Subcutaneous abdominal adipose tissue (tissue), 5 donors: Measurements from ENCODE around the gene ICA1.

Experiments used
- H3K27ac ChIP-seq: one replicate; pipeline ENCODE4 v1.7.0; 2013; ENCODE audit warnings: low read depth, mild to moderate bottlenecking, inconsistent platforms, low read length, moderate library complexity
- H3K27me3 ChIP-seq, 5 donors: one replicate each; pipeline ENCODE4 v1.7.0; 2013; ENCODE audit warnings: low read length in 5 of 5, inconsistent platforms in 1 of 5; ENCODE audit not compliant: control insufficient read depth in 5 of 5, insufficient read depth in 4 of 5
- H3K36me3 ChIP-seq, 5 donors: one replicate each; pipeline ENCODE4 v1.7.0; 2013; ENCODE audit warnings: low read length in 5 of 5; ENCODE audit not compliant: control insufficient read depth in 5 of 5, insufficient read depth in 5 of 5
- H3K4me1 ChIP-seq, 5 donors: one replicate each; pipeline ENCODE4 v1.7.0; 2013; ENCODE audit warnings: low read length in 5 of 5, mild to moderate bottlenecking in 3 of 5, moderate library complexity in 1 of 5; ENCODE audit not compliant: control insufficient read depth in 5 of 5, insufficient read depth in 5 of 5
- H3K4me3 ChIP-seq, 5 donors: one replicate each; pipeline ENCODE4 v1.7.0; 2013; ENCODE audit warnings: low read length in 5 of 5, low read depth in 1 of 5
- H3K9ac ChIP-seq, 5 donors: one replicate each; pipeline ENCODE4 v1.7.0; 2013; ENCODE audit warnings: low read length in 5 of 5, mild to moderate bottlenecking in 4 of 5, moderate library complexity in 3 of 5
- H3K9me3 ChIP-seq, 5 donors: one replicate each; pipeline ENCODE4 v1.7.0; 2013; ENCODE audit warnings: low read length in 5 of 5; ENCODE audit not compliant: control insufficient read depth in 5 of 5
- donor health status: healthy.
- donor health status: healthy.
- donor health status: healthy.
- donor health status: healthy.
- donor health status: healthy.

Gene ICA1

DNA sequence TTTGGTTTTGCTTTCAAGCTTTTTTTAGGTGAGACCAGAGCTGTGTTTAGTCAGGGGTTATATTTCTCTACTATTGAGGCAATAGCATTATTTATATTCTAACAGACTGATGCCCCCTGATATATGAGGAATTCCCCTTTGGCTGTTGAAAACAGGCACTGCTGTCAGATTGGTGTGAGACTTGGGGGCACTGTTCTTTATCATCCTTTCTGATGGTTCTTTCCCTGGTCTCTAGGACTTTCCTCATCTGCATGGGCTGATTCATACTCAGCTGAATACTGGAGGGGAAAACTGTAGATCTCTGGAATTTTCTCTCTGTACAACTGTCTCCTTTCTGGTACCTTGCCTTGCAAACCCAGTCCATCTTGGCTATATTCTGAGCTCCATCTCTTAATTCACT is 10.0 kb upstream of the ICA1 start:
- Histone ChIP-seq H3K4me1 (no peaks in the 10 kb centered on the region), H3K9ac (no peak overlapping the region), H3K4me3 (no peak overlapping the region), H3K36me3 (no peaks in the 10 kb centered on the region), H3K9me3 (no peaks in the 10 kb centered on the region), H3K27me3 (peaks cover 0 to 4% (median 0%) of the 10 kb centered on the region in 5 donors), H3K27ac (no peak overlapping the region)

DNA sequence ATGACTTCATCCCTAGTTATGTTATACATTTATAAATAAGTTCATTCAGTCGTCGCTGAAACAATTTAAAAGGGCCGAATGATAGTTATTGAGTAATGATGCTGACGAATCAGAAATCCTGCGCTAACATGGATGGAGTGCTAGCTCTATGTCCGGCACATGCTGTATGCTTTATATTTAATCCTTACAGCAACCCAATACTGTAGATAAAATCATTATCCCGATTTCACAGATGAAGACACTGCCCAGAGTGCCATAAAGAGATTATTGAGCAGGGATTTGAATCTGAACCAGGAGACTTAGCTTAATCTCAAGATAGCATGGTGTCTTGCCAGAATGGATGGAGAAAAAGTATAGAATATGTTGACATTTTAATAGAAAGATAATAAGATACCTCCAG is 1.1 kb upstream of the ICA1 start:
- no peak overlapping the region for H3K4me3 ChIP-seq
- H3K27me3 ChIP-seq: peaks cover 0 to 8% (median 0%) of the 10 kb centered on the region in 5 donors
- H3K9me3 ChIP-seq: no peaks in the 10 kb centered on the region
- no peak overlapping the region for H3K27ac ChIP-seq
- no peak overlapping the region for H3K9ac ChIP-seq
- H3K36me3 ChIP-seq: no peaks in the 10 kb centered on the region
- H3K4me1 ChIP-seq: peaks cover 0 to 18% (median 14%) of the 10 kb centered on the region in 5 donors

- Histone ChIP-seq H3K4me1 (peaks cover 0 to 18% (median 14%) of the 10 kb centered on the region in 5 donors), H3K9ac (peak overlapping the region in 4 of 5 donors; percentile 19 to 70 (median 60)), H3K36me3 (no peaks in the 10 kb centered on the region), H3K4me3 (peak overlapping the region; percentile 56 to 83 (median 75)), H3K27ac (peak overlapping the region; percentile 67), H3K9me3 (no peaks in the 10 kb centered on the region), H3K27me3 (peaks cover 0 to 8% (median 0%) of the 10 kb centered on the region in 5 donors)
These were observed 884 bp downstream of the ICA1 start for GRCh38 chr7:8260871-8261694.

DNA sequence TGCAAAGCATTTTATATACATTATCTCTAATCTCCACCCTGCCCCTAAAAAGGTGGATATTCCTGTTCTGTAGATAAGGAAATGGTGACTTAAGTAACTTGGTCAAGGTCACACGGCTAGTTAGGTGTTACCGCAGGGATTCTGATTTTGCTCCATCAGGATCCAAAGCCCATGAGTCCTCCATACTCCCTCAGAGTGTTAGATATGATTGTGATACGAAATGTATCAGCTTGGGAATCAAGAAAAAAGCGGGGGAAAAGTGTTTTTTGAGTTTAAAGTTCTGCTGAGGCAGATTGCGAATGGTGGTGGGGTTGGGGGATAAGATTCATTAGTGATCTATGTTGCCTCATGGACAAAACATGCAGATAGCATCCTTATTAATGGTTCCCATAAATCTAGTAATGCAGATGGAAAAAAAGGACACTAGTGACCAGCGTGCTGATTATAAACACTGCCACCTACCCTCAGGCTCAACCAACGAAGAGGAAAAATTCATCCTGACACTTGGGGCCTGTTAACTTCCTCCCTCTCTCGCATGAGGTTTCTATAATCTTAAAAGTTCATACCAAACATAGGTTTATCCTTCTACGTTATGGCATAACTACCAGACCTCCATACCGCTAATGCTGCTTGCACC is 2.3 kb downstream of the ICA1 start:
- no peak overlapping the region for H3K9ac ChIP-seq
- H3K27me3 ChIP-seq: peaks cover 0 to 8% (median 0%) of the 10 kb centered on the region in 5 donors
- H3K4me1 ChIP-seq: peaks cover 0 to 18% (median 14%) of the 10 kb centered on the region in 5 donors
- H3K27ac ChIP-seq: no peak overlapping the region
- H3K9me3 ChIP-seq: no peaks in the 10 kb centered on the region
- H3K4me3 ChIP-seq: no peak overlapping the region
- H3K36me3 ChIP-seq: no peaks in the 10 kb centered on the region

GRCh38 chr7:8258734-8259133 is 3.2 kb downstream of the ICA1 start:
- no peaks in the 10 kb centered on the region for H3K9me3 ChIP-seq
- peaks cover 0 to 18% (median 17%) of the 10 kb centered on the region in 5 donors for H3K4me1 ChIP-seq
- no peak overlapping the region for H3K27ac ChIP-seq
- H3K27me3 ChIP-seq: peaks cover 0 to 8% (median 0%) of the 10 kb centered on the region in 5 donors
- H3K9ac ChIP-seq: no peak overlapping the region
- H3K4me3 ChIP-seq: no peak overlapping the region
- no peaks in the 10 kb centered on the region for H3K36me3 ChIP-seq

DNA sequence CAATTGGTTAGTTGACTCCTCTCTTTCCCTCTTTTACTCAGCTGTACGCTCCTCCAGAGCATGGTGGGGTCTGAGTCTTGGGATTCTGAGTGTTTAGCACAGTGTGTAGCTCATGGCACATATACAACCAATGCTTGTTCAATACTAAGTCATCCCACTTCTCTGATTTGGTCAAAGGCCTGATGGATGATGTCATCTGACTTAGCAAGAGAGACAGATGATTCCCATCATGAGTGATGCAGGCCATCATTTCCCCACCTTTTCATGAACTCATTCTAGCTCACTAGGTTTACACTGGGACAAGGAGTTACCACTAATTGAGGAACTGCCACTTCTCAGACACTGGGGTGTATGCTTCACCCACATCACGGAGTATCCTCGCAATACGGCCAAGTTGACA is 3.8 kb downstream of the ICA1 start:
- no peak overlapping the region for H3K27ac ChIP-seq
- H3K4me3 ChIP-seq: no peak overlapping the region
- no peaks in the 10 kb centered on the region for H3K36me3 ChIP-seq
- no peak overlapping the region for H3K9ac ChIP-seq
- no peaks in the 10 kb centered on the region for H3K9me3 ChIP-seq
- H3K27me3 ChIP-seq: peaks cover 0 to 8% (median 0%) of the 10 kb centered on the region in 5 donors
- H3K4me1 ChIP-seq: peaks cover 0 to 18% (median 17%) of the 10 kb centered on the region in 5 donors

DNA sequence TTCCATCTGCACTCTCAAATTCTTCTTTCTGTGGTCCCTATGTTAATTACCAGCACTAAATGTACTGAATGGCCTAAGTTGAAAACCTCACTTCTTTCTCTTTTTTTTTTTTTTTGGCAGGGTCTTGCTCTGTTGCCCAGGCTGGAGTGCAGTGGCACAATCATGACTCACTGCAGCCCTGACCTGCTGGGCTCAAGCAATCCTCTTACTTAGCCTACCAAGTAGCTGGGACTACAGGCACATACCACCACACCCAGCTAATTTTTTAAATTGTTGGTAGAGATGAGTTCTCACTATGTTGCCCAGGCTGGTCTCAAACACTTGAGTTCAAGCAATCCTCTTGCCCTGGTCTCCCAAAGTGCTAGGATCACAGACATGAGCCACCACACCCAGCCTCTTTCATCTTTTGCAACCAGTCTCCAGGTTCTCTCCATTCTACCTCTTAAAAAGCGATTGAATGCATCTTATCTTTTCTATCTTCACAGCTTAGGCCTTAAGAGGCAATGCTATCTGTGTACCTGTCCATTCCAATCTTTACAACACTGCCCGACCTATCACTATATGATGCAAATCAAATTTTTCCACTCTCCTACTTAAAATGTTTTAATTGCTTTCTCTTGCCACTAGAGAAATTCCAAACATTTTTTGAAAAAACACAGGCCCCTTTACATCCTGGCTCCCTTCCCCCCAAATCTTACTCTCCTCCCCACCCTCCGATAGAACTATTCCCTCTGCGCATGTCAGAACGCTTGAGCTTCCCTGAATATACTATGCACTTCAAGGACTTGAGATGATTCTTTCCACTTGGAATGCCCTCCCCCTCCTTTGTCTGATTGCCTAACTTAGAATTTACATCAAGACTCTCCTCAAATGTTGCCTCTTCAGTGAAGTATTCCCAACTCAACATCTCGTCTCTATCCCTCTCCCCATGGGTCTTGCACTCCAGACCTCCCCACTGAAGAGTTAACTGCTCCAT is 6.0 kb downstream of the ICA1 start:
- H3K27ac ChIP-seq: no peak overlapping the region
- no peaks in the 10 kb centered on the region for H3K36me3 ChIP-seq
- H3K4me1 ChIP-seq: peaks cover 0 to 9% (median 4%) of the 10 kb centered on the region in 5 donors
- no peak overlapping the region for H3K9ac ChIP-seq
- H3K27me3 ChIP-seq: peaks cover 0 to 3% (median 0%) of the 10 kb centered on the region in 5 donors
- H3K9me3 ChIP-seq: no peaks in the 10 kb centered on the region
- no peak overlapping the region for H3K4me3 ChIP-seq

GRCh38 chr7:8254667-8255066 is 7.3 kb downstream of the ICA1 start:
- H3K9ac ChIP-seq: no peak overlapping the region
- H3K4me1 ChIP-seq: peaks cover 0 to 4% (median 0%) of the 10 kb centered on the region in 5 donors
- no peak overlapping the region for H3K4me3 ChIP-seq
- no peaks in the 10 kb centered on the region for H3K9me3 ChIP-seq
- no peaks in the 10 kb centered on the region for H3K36me3 ChIP-seq
- no peak overlapping the region for H3K27ac ChIP-seq
- H3K27me3 ChIP-seq: peaks cover 0 to 2% (median 0%) of the 10 kb centered on the region in 5 donors

DNA sequence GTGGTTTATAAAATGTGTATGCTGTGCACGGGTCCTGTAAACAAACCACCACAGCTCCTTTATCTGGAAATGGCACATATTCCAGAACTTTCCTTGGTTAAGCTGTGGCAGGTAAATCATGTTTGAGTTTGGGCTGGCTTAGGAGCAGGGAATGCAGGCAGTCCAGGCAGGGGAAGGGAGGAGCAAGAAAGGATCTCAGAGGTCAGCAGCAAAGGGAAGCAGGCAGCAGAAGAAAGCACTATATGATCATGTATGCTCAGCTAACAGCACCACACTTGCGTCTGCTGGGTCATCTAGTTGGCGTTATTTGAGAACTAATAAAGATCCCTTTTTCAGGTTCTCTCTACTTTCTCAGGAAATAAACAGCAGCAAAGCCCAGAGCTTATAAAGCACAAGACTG is 7.8 kb downstream of the ICA1 start:
- H3K27me3 ChIP-seq: no peaks in the 10 kb centered on the region
- H3K36me3 ChIP-seq: no peaks in the 10 kb centered on the region
- H3K4me3 ChIP-seq: no peak overlapping the region
- H3K27ac ChIP-seq: no peak overlapping the region
- peaks cover 0 to 4% (median 0%) of the 10 kb centered on the region in 5 donors for H3K4me1 ChIP-seq
- H3K9me3 ChIP-seq: no peaks in the 10 kb centered on the region
- no peak overlapping the region for H3K9ac ChIP-seq
